HG03378 (cell line): ENCODE data around the gene CPEB4.

ENCODE experiments used
- ATAC-seq: cut with Tn5 transposase; IDR thresholded peaks from one replicate; pipeline ENCODE4 v1.9.1; 2021; ENCODE audit warnings: mild to moderate bottlenecking, moderate library complexity; ENCODE audit not compliant: unreplicated experiment

CPEB4 gene

DNA sequence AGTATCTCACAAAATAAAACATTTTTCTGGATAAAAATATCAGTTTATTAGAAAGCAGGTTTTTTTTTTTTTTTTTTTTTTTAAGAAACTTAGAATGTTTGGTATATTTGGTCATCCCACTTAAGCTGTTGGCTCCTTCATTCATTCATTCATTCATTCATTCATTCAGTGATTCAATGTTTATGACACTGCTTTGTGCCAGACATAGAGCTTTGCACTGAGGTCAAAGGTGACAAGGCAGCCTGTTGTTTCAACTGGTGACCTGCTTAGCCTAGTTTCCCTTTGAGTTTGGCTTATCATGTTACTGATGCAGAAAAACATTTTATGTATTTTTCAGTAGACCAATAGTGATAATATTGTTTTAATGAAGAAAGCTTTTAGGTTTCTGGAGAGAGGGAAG, 23.5 kb downstream of the CPEB4 start:
- ATAC-seq, result no peak

DNA sequence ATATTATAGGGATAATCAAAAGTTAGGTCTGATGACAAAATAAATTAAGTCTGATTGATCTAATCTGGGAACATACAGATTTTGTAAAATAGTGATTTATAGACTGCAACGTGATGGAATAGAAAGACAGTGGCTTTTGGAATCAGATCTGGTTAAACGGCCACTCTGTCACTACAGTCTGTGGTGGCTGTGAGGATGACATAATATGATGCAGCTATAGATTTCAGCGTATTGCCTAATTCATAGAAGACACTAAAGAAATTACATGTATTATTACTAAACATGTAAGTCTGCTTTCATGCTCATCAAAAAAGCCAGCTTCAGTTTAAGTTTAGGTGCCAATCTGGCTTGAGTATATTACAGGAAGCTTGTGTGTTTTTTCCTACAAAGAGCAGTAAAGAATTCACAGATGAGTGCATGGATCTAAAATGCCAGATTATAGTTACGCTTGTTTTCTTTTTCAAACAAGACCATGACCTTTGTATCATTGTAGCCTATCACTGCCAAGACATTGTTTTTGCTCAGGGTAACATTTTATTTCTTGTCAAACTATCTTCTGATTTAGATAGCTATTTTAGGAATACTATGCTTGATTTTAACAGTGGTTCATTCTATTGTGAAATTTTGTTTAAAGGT, 25.7 kb downstream of the CPEB4 start:
- no peak for ATAC-seq

DNA sequence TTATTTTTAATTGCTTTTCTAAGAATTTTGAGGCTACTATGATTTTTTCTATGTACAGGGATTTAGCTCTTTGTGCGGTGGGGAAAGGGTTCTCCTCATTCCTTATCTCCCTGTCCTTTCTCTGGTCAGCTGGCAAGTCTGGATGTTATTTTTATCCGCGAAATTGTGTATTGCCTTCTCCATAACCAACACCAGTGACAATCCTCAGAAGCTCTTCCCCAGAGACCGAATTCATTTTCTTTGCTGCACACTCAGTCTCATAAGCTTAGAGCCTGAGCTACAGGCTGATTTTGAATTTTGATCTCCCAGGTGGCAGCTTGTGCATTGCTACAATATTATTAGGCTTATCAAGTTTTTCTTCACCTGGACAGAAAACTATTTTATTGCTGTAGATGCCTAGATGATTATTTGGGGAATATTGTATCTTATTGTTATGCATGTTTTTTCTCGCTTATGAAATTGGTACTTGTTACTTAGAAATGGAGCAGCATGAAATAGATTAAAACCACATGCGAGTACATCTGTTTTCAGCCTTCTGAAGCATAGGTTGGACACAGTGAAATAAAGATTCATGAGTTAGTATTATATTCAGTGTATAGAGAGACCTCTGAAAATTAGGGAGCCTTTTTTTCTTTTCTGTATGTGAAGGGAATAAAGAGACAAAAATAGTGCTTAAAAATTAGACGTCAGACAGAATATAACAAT, 27.3 kb downstream of the CPEB4 start:
- no peak for ATAC-seq

DNA sequence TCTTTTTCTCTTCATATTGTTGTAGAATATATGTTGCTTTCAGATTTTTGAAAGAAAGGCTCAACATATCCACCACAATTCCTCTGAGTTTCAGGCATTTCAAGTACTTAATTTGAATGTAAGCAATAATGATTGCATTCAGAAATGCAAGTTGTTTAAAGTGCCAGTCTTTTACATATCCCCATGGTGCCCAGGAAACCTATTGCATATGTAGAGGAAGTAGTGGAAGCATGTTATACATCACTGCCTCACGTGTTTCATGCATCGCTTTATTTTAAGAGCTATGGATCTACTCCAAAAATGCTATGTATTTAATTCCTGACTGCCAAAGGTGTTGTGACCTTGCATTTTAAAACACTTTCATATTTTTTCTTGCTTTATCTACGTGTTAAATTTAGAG, 28.1 kb downstream of the CPEB4 start:
- ATAC-seq, result no peak

DNA sequence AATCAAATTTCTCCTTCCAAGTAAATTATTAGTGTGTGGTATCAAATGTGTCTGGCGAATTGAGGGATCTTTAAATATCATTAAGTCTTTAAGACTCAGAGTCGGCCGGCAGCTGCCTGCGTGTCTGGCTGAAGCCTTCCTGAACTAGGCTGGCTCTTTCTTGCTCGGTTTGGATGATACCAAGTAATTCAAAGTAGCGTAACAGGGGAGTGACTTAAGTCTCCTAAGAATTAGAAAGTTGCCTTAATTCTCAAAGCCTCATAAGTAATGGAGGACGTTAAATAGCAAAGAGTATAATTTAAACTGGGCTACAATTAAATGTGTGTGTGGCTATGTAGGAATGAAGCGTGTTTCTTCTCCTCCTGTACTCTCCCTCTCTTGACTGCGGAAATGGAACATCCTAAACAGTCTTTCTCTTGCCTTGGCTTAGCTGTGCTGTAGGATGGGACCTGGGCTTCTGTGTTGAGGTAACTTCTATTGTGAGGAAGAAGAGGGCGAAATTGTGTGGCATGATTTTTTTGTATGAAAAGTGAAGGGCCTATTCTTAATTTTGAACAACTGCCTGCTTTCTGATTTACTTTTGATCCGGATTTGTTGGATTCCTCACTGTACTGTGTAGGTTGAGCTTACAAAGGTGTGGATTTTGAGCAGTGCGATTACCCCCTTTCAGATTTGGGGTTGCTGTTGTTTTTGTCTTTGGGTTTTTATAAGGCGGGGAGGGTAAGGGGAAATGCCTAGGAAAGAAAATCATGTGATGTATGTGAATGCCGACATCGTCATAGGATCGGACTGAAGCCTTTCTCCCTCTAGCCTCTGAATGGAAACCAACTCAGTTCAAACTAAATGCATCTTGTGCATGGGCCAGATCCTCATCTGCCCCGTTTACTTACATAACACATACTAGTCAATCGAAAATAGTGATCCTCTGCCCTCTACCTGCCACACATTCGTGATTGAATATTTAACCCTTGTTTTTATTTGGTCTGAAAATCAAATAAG, 29.9 kb downstream of the CPEB4 start:
- ATAC-seq, result peak; percentile 90

DNA sequence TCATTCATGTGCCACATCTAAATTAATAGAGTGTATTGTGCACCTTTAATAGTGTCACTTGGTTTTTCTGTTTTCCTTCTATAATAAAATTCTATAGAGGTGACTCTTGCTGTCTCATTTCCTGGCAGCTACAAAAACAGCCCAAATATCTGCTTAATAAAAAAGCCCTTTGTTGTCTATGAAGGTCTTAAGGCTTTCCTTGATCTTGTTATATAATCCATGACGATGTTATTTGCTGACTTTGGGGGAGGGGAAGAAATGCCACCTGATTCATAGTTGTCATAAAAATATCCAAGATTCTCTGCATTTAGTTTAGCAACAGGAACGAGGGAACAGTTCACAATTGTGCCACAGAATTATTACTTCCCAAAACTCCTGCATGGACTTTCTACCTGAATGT, 31.3 kb downstream of the CPEB4 start:
- no peak for ATAC-seq

DNA sequence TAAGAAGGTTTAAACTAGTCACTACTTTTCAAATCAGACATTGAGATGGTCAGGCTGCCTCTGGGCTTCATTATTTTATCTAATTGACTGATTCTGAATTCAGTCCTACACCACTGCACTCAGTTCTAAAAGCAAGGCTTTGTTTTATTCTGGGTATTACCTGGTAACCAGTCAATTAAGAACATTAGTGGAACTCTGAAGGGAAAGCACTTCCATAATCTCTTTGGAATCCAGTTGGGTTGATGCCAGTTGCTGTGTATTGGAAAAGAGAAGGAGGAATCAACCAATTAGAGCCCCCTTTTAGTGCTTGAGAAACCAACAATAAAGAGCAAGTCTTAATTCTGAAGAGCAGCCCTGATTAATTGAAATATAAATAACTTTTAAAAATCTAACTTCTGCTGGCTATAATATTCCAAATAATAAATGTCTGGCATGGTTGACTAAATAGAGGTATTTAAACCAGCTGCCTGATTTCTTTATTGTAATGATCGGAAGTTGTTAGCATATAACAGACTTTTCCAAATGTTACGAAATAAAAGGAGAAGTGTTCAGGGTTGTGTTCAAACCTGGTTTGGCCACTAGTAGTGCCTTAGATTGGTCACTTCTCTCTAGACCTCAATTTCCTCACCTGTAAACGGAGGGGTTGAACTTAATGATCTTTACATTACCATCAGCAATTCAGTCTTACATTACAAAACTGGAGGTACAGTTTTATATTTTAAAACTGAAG, 32.0 kb downstream of the CPEB4 start:
- no peak for ATAC-seq

DNA sequence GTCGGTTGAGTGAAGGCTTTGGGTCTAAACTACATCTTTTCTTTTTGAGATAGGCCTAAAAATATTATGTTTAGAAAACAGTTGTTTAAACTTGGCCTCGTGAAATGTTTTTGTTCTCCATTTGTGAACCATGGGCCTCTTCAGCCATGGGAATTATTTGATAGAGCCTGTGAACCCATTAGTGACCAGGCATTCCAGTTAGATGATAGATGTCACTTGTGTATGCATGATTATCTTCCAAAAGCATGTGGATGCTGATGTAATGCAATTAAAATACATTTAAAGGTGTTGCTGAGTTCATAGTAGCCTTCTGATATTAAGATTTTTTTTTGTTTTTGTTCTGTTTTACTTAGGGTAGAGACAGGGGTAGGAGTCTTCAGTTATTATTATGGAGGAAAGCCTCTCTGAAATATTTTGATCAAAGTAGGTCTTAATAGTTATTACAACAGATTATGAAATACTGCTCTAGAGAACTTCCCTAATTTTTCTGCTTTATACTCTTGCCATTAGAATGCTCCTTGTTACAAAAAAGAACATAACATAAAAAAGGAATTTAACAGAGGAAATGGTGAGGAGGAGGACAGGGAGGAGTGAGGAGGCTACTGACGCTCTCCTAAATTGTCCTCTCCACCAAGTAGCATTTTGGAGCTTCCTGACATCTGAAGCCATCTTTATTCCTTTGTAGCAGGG, 32.9 kb downstream of the CPEB4 start:
- ATAC-seq, result no peak

DNA sequence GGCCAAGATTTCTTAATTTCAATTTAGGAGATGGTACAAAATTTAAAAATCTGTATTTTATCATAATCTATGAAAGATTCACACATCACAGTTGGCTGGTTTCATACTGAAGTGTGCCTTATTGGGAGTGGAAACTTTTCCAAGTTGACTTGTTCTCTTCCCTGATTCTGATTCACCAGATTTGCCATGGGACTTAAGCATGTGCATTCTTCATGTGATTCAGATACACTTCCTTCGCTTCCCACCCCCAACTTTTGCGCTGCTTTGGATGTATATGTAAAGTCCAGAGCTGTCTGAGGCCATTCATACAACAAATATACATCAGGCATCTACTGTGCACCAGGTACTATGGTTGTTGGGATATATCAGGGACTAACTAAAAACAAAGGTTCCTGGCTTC, 34.4 kb downstream of the CPEB4 start:
- ATAC-seq, result no peak

DNA sequence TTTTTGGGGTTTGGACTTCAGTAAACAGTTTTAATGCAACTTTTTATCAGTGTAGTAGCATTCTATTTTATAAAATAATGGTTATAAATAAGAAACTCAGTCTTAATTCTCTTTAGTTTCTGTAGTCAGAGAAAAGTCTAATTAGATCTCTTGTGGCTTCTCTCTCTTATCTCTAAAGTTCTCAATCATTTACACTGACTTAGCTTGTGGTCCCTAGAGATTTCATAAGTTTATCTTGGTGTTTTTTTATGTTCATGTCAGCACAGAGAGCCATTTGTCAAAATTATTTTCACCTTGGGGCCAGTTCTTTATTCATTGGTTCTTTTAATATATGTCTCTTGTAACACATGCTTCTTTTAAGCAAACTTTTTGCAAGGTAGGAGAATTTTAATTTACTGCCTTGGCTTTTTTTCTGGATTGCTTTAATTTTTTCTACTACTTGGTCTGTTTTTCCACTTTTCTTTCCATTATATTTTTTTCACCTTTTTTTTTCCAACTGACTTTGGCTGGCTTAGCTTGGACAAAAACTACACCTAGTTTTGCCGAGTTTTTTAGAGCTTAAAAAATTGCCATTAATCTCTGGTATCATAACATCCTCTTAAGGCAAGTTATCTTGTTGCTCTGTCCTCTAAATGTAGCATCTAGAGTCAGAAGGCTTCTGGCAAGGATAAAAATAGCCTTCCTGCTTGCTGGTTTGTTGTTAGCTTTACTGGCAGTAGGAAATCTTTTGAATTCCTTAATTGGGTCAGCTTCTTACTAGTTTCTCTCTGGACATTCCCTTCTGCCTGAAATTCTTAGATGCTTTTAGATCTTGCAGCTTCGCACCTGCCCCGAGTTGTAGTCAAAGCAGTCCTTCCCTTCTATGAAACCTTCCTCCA, 35.3 kb downstream of the CPEB4 start:
- no peak for ATAC-seq

DNA sequence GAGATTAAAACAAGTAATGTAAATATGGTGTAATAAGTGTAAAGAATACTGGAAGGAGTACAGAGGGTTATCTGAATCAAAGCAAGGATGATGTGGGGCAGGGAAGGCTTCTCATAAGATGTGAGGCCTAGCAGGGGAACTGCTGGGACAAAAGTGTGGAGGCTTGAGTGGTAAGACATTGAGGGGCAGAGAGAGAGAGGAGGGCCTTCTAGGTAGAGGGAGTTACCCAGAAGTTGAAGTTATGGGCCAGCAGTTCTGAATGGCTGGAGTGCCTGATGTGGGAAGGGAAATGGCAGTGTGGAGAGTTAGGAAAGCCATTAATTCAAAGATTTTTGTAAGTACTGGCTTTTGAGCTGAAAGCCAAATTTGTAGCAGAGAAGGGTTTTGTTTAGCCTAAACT, 36.8 kb downstream of the CPEB4 start:
- ATAC-seq, result no peak

DNA sequence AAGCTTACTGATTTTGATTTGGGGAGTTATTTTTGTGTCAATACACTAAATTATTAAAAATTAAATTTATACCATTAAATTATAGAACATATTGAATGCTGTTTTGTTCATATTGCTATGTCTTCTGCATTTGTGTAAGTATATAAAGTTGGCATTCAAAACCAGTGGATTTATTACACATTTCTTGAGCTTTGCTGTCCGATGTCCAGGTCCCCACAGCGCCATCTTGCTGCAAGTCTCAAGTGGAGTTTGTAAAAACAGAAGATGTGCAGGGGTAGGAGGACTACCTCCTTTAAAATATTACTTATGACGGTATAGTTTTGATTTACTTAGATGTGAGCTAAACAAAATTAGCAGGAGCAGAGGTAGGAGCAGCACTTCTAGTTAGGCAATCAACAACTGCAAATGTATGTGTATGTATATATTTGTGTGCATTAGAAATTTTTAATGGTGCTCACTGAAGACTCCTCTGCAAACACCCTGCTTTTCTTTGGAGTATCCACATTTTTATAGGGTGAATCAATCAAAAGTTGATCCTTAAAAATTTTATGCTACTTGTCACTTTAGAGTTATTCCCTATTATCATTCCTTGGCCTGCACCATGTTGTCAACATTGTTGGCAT, 37.4 kb downstream of the CPEB4 start:
- ATAC-seq, result no peak

DNA sequence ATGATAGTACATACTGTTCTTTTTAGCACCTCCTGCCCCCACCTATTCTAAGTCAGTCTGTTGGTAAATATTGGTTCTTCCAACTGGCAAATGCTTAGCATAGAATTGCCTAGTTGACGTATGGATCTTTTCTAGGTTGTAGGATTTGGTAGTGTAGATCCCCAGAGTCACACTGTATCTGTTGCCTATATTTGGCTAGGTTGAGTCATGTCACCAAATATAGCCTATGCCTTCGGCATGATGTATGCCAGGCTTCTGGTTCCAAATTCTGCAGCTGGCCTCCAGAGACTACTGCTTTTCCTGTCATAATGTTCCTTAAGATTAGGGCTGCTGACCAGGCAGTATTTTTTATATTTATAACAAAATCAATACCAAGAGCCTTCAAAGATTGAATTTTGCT, 38.2 kb downstream of the CPEB4 start:
- ATAC-seq, result no peak

DNA sequence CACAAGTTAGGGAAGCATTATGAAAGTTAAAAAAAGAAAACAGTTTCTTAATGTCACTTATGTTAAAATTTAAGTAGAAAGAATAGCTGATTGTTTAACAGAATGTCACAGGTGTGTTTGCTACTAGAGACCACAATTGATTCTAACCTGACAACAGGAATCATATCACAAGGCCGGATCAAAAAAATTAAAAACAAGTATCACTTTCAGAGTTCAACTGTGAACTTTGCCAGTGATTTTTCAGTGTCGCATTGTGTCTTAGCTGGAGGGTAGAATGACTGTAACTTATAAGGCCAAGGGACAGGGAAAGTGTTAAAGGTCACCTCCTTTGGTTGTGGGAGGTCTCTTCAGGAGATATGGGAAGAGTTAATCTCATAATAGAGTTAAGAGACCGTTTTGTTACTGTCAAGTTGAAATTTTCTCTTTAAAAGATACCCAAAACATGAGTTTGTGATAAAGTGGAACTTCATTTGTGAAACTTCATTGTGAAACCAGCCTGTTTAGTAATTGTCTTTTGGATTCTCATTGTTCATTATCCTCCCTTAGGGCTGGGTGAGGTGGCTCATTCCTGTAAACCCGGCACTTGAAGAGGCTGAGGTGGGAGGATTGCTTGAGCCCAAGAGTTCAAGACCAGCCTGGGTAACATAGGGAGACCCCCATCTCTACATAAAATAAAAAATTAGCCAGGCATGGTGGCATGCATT, 40.9 kb downstream of the CPEB4 start:
- ATAC-seq, result no peak

DNA sequence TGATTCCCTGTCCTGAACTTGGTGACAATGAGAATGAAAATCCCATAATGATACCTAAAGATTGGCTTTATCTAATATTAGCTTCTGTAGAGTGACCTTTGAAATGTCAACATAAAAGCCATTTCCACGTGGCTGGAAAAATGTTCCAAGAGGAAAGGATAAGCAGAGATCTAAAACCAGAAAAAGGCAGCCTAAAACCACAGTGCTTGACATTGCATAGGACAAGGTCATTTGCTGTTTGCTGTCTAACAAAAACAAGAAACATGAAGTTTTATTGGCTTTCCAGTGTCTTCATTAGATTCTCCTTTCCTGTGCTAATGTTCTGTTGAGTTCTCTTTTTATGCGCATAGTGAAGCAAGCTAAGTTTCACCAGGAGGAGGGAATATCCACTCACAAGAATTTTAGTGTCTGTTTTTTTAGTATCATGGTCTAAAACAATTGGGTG, 44.6 kb downstream of the CPEB4 start:
- no peak for ATAC-seq

DNA sequence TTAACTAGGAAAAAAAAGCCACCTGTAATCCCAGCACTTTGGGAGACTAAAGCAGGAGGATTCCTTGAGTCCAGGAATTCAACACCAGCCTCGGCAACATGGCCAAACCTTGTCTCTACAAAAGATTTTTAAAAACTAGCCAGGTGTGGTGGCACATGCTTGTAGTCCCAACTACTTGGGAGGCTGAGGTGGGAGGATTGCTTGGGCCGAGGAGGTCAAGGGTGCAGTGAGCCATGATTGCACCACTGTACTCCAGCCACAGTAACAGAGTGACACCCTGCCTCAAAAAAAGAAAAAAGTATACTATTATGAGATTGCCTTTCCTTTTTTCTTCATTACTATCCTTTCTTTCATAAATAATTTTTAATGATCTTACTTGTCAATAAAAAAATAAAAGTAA, 45.8 kb downstream of the CPEB4 start:
- ATAC-seq, result no peak

DNA sequence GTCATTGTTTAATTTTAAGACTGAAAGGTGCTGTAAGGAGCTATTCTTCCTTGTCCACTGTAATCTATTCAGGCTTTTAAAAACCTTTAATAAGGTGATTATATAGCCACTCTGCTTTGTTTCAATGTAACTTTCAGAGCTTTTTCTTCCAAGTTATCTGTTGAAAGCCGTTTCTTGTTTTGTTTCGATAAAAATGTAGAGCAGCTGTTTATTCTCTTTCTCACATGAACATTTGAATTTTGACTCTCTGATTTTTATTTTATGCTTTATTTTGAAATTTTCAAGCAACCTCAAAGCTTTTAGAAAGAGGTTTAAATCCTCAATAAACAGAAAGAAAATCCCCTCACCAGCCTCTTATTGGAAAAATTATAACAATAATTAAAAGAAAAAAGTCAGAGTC, 47.2 kb downstream of the CPEB4 start:
- no peak for ATAC-seq

DNA sequence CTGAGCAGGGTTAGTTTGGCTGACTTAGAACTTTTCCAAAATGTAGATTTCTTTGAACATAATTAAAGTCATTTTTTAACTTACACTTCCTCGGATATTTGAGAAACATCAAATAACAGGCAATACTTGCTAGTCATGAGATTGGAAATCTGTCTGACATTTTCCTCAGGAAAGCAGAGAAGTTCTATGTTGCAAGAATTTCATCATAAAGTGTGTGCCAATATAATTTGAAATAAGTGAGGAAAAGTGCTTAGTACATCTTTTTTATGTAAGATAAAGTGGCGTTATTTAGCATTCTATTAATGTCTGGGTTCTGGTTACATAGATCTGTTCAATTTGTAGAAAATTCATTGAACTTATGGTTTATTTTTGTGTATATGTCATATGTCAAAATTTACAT, 52.1 kb downstream of the CPEB4 start:
- no peak for ATAC-seq
